ENCODE results near the gene TBX15.

The TBX15 gene

DNA sequence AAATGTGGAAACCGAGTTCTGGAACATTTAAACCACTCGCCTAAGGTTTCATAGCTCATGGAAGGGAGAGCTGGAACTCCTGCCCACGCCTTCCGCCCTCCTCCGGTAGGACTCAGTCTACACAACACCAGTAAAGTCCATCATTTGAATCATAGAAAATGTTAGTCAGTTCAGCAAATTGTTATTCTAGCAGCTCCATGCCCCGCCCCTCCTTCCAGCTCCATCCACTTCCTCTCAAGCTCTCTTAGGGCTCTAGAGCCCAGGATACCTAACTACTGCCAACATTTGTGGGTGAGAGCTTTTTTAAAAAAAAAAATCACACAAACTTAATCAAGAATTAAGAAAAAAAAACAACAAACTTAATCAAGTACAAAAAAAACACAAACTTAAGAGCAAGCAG, 121.8 kb downstream of the TBX15 start:
- Histone ChIP-seq H4K20me1 (ENCODE audit: insufficient read depth, low read length) (no peaks in the 10 kb centered on the region), H3K27ac (ENCODE audit: low read length) (no peak overlapping the region), H3K79me2 (ENCODE audit: insufficient read depth, low read length) (no peaks in the 10 kb centered on the region), H3K9ac (ENCODE audit: low read depth, low read length) (no peak overlapping the region), H3K9me3 (ENCODE audit: insufficient read depth, low read length, severe bottlenecking) (no peaks in the 10 kb centered on the region), H3K4me3 (ENCODE audit: low read depth in 1 of 2, low read length in 2 of 2) (no peak overlapping the region), H3K4me1 (ENCODE audit: insufficient read depth, low read length) (no peaks in the 10 kb centered on the region), H3K36me3 (ENCODE audit: insufficient read depth, low read length) (no peaks in the 10 kb centered on the region), H2AFZ (ENCODE audit: low read depth, low read length) (no peak overlapping the region), H3K4me2 (ENCODE audit: insufficient read depth, low read length) (no peak overlapping the region), H3K27me3 (ENCODE audit: insufficient read depth, low read length, poor library complexity) (peaks cover 4% of the 10 kb centered on the region)
- no peak for ATAC-seq (ENCODE audit: insufficient read depth, low read depth)
- TF ChIP-seq, protein P1, sequence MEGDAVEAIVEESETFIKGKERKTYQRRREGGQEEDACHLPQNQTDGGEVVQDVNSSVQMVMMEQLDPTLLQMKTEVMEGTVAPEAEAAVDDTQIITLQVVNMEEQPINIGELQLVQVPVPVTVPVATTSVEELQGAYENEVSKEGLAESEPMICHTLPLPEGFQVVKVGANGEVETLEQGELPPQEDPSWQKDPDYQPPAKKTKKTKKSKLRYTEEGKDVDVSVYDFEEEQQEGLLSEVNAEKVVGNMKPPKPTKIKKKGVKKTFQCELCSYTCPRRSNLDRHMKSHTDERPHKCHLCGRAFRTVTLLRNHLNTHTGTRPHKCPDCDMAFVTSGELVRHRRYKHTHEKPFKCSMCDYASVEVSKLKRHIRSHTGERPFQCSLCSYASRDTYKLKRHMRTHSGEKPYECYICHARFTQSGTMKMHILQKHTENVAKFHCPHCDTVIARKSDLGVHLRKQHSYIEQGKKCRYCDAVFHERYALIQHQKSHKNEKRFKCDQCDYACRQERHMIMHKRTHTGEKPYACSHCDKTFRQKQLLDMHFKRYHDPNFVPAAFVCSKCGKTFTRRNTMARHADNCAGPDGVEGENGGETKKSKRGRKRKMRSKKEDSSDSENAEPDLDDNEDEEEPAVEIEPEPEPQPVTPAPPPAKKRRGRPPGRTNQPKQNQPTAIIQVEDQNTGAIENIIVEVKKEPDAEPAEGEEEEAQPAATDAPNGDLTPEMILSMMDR (IDR thresholded peaks at IDR 0.05; ENCODE audit: borderline replicate concordance, extremely low read depth, low read length, poor library complexity, severe bottlenecking), result no peak
- TF ChIP-seq EZH2 (IDR thresholded peaks at IDR 0.05; ENCODE audit: borderline replicate concordance, low read depth, low read length, severe bottlenecking), result no peak
- no peak for DNase-seq

DNA sequence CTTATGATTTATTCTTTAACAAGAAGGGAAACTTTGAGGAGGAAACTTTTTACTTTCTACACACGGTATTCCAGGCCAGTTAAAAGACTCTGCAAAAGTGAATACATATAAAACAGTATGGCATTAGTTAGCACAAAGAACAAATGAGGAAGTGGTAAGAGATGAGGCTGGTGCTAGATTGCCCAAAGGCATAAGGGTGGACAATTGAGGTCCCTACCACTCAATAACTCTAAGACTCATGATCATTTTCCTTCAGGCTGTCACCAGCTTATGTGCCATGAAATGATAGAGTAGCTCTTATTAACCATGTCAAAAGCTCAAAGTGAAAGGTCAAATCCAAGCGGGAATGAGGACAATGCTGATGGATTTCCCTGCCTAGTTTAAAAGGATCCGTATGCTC, 124.5 kb downstream of the TBX15 start:
- Histone ChIP-seq H3K4me3 (ENCODE audit: low read depth in 1 of 2, low read length in 2 of 2) (no peak overlapping the region), H3K36me3 (ENCODE audit: insufficient read depth, low read length) (no peaks in the 10 kb centered on the region), H2AFZ (ENCODE audit: low read depth, low read length) (no peak overlapping the region), H3K27ac (ENCODE audit: low read length) (no peak overlapping the region), H3K9ac (ENCODE audit: low read depth, low read length) (no peak overlapping the region), H3K9me3 (ENCODE audit: insufficient read depth, low read length, severe bottlenecking) (no peaks in the 10 kb centered on the region), H3K4me2 (ENCODE audit: insufficient read depth, low read length) (no peak overlapping the region), H3K79me2 (ENCODE audit: insufficient read depth, low read length) (no peaks in the 10 kb centered on the region), H3K27me3 (ENCODE audit: insufficient read depth, low read length, poor library complexity) (peaks cover 4% of the 10 kb centered on the region), H4K20me1 (ENCODE audit: insufficient read depth, low read length) (no peaks in the 10 kb centered on the region), H3K4me1 (ENCODE audit: insufficient read depth, low read length) (no peaks in the 10 kb centered on the region)
- ATAC-seq (ENCODE audit: insufficient read depth, low read depth) (no peak), DNase-seq (no peak)
- TF ChIP-seq, protein P1 (IDR thresholded peaks at IDR 0.05; ENCODE audit: borderline replicate concordance, extremely low read depth, low read length, poor library complexity, severe bottlenecking), result no peak
- TF ChIP-seq EZH2 (IDR thresholded peaks at IDR 0.05; ENCODE audit: borderline replicate concordance, low read depth, low read length, severe bottlenecking), result no peak

DNA sequence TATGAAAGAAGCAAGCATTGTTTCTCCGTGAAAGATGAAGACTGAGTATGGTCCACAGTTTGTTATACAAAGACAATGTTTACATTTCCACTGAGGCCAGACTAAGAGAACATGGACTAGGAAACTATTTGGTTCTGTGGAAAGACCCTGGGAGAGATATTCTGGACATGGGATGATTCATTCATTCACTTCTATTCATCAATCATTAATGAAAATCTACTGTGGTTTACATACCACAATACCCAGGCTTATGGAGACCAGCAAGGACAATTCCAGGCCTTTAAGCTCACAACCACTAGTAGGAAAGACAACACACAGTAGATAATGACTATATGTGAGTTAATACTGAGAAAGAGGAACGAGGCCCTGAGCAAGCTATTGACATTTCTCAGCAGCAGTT, 125.4 kb downstream of the TBX15 start:
- Histone ChIP-seq H3K36me3 (ENCODE audit: insufficient read depth, low read length) (no peaks in the 10 kb centered on the region), H3K27me3 (ENCODE audit: insufficient read depth, low read length, poor library complexity) (peaks cover 4% of the 10 kb centered on the region), H3K79me2 (ENCODE audit: insufficient read depth, low read length) (no peaks in the 10 kb centered on the region), H3K4me1 (ENCODE audit: insufficient read depth, low read length) (no peaks in the 10 kb centered on the region), H4K20me1 (ENCODE audit: insufficient read depth, low read length) (no peaks in the 10 kb centered on the region), H3K9me3 (ENCODE audit: insufficient read depth, low read length, severe bottlenecking) (no peaks in the 10 kb centered on the region), H2AFZ (ENCODE audit: low read depth, low read length) (no peak overlapping the region), H3K4me3 (ENCODE audit: low read depth in 1 of 2, low read length in 2 of 2) (no peak overlapping the region), H3K4me2 (ENCODE audit: insufficient read depth, low read length) (no peak overlapping the region), H3K9ac (ENCODE audit: low read depth, low read length) (no peak overlapping the region), H3K27ac (ENCODE audit: low read length) (no peak overlapping the region)
- TF ChIP-seq, protein P1 (IDR thresholded peaks at IDR 0.05; ENCODE audit: borderline replicate concordance, extremely low read depth, low read length, poor library complexity, severe bottlenecking), result no peak
- no peak for TF ChIP-seq EZH2 (IDR thresholded peaks at IDR 0.05; ENCODE audit: borderline replicate concordance, low read depth, low read length, severe bottlenecking)
- DNase-seq (no peak), ATAC-seq (ENCODE audit: insufficient read depth, low read depth) (no peak)

DNA sequence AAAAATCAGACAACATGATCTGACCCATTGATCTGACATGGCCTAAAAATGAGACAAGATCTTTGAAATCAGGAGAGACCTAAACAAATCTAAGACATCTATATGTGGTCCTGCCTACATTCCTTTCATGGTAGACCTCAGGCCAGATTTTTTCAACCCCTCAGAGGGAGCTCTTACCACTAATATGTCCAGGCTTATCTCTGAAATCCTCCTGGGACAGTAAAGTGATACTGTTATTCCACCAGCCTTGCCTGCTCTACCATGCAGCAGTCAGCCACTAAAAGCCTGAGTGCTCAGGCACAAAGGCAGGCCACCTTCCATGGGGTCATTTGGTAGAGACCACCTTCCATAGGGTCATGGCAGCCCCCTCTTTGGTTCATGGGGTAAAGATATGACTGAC, 126.9 kb downstream of the TBX15 start:
- Histone ChIP-seq H3K4me3 (ENCODE audit: low read depth in 1 of 2, low read length in 2 of 2) (no peak overlapping the region), H3K36me3 (ENCODE audit: insufficient read depth, low read length) (no peaks in the 10 kb centered on the region), H2AFZ (ENCODE audit: low read depth, low read length) (no peak overlapping the region), H3K9me3 (ENCODE audit: insufficient read depth, low read length, severe bottlenecking) (no peaks in the 10 kb centered on the region), H3K4me1 (ENCODE audit: insufficient read depth, low read length) (no peaks in the 10 kb centered on the region), H3K9ac (ENCODE audit: low read depth, low read length) (no peak overlapping the region), H3K79me2 (ENCODE audit: insufficient read depth, low read length) (no peaks in the 10 kb centered on the region), H4K20me1 (ENCODE audit: insufficient read depth, low read length) (no peaks in the 10 kb centered on the region), H3K27ac (ENCODE audit: low read length) (no peak overlapping the region), H3K4me2 (ENCODE audit: insufficient read depth, low read length) (no peak overlapping the region), H3K27me3 (ENCODE audit: insufficient read depth, low read length, poor library complexity) (peaks cover 4% of the 10 kb centered on the region)
- ATAC-seq (ENCODE audit: insufficient read depth, low read depth) (no peak), DNase-seq (no peak)
- TF ChIP-seq, protein P1 (IDR thresholded peaks at IDR 0.05; ENCODE audit: borderline replicate concordance, extremely low read depth, low read length, poor library complexity, severe bottlenecking), result no peak
- no peak for TF ChIP-seq EZH2 (IDR thresholded peaks at IDR 0.05; ENCODE audit: borderline replicate concordance, low read depth, low read length, severe bottlenecking)

All from DND-41 (cell line).